ENCODE data around the gene MPP2.
A peak's percentile ranks its signal among the peaks of the same experiment; 100 is the strongest.

MPP2 gene

DNA sequence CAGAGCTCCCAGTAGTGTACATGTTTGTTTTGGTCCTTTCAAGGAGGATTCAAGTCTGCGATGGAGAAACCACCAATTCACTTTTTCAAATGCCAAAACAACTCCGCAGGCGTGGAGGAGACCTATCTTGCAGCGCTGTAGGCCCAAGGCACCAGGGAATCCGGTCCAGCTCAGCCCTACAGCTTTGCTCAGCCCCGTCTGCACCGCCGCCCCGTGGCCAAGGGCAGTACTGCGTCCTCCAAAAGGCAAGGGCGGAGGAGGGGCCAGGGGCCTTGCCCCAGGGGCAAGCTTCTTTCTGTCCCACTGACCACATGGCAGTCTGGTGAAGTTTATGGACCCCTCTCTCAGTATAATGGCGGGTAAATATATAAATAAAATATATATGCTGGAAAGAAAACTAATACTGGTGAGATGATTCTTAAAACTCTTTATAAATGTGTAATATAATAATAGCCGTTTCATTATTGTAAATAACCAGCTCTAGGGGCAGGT is 61.1 kb downstream of the MPP2 start:
- DNase-seq (ENCODE audit: low read depth): peak; percentile 35

GRCh38 chr17:43845766-43846165 is 61.6 kb downstream of the MPP2 start:
- DNase-seq (ENCODE audit: low read depth): no peak

- DNase-seq (ENCODE audit: low read depth): no peak
Measured at GRCh38 chr17:43844241-43844640, 63.1 kb downstream of the MPP2 start.

- DNase-seq (ENCODE audit: low read depth): no peak
Measured at GRCh38 chr17:43842975-43843325, 64.4 kb downstream of the MPP2 start.

DNA sequence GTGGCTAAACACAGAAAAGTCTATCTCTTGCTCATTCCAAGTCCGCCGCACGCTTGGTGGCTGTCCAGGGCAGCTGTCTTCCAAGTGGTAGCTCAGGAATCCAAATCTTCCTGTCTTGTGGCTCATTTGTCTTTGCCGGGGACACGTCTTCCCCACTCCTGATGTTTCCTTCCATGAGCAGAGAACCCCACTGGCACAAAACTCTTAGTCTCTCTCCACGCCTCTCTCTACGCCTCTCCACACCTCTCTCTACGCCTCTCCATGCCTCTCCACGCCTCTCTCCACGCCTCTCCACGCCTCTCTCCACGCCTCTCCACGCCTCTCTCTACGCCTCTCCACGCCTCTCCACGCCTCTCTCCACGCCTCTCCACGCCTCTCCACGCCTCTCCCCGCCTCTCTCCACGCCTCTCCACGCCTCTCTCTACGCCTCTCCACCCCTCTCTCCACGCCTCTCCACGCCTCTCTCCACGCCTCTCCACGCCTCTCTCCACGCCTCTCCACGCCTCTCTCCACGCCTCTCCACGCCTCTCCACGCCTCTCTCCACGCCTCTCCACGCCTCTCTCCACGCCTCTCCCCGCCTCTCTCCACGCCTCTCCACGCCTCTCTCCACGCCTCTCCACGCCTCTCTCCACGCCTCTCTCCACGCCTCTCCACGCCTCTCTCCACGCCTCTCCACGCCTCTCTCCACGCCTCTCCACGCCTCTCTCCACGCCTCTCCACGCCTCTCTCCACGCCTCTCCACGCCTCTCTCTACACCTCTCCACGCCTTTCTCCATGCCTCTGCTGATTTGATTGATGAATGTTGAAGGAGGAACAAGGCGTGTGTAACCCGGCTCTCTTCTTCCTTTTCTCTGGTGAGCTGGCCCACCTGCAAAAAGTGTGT is 65.0 kb downstream of the MPP2 start:
- DNase-seq (ENCODE audit: low read depth): peak; percentile 41

- DNase-seq (ENCODE audit: low read depth): no peak
Measured at GRCh38 chr17:43841282-43841681, 66.1 kb downstream of the MPP2 start.

DNA sequence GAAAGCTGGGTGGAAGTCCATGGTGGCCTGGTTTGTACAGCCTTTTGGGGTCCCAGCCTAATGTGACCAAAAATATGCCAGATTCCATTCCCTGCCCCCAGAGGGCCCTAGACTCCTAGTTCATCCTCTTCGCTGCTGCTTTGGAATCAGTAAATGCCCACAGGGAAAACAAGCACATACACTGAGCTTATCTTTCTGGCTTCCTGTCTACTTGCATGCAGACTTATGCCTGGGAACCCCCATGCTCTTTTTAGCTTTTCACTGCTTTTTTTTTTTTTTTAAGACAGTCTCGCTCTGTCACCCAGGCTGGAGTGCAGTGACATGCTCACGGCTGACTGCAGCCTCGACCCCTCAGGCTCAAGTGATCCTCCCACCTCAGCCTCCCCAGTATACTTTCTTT is 66.5 kb downstream of the MPP2 start:
- DNase-seq (ENCODE audit: low read depth): no peak

- DNase-seq (ENCODE audit: low read depth): no peak
Measured at GRCh38 chr17:43839670-43840108, 67.6 kb downstream of the MPP2 start.

DNA sequence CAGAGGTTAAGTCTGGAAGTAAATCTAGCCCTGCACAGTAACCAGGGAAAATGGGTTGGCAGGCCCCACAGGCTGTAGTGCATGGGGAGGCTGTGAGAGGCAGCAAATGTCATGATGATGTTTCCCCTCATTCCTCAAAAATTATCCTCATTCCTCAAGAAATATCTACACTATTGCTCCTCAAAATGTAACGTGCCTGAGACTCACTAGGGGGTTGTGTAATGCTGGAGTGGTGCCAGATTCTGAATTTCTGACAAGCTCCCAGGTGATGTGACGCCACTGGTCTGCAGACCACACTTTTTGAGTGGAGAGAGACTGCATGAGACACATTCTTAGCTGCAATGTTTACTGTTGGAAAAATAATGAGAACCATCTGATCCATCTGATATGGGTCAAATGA is 73.2 kb downstream of the MPP2 start:
- peak; percentile 67 for DNase-seq (ENCODE audit: low read depth)

DNA sequence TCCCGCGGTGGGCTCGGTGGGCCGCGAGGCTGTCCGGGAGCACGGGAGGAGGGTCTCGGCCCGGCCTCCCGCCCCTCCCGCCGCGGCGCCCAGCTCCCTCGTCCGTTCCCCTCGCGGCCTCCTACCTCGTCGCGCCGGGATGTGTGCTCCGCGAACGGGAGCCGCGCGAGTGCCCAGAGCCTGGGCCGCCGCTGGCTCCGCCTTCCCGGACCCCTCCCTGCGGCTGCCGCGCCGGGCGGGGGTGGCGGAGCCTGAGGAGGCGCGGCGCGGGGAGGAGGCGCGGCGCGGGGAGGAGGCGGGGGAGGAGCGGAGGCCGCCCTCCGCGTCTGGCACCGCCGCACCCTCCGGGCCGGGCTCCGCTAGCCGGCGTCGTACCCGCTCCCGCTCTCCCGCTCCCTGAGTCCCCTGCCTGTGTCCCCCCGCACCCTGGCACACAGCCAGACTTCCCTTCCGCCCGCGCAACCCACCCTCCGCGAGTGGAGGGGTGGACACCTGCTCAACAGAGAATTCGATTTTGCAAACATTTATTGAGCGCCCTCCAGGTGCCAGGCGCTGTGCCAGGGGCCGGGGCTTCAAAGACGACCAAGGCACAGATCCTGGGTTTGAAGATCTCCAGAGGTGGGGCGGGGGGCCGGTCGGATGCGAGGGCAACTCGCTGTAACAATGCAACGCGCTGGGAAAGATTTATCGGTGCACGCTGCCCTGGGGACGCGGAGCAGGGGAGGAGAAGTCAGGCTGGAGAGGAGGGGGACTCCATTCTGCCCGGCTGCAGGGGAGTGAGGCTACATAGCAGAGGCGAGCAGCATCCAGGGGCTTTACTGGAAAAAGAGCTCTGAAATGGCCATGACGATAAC is 74.1 kb downstream of the MPP2 start, which contains the start of gene MPP3:
MPP3 (minus strand) TSS at position 171 of the 854 bp plus-strand sequence. CDS start 1,240 bp downstream, outside the sequence.
- DNase-seq (ENCODE audit: low read depth): peak; percentile 47

- DNase-seq (ENCODE audit: low read depth): peak; percentile 32
Measured at GRCh38 chr17:43832168-43832975, 75.0 kb downstream of the MPP2 start.

DNA sequence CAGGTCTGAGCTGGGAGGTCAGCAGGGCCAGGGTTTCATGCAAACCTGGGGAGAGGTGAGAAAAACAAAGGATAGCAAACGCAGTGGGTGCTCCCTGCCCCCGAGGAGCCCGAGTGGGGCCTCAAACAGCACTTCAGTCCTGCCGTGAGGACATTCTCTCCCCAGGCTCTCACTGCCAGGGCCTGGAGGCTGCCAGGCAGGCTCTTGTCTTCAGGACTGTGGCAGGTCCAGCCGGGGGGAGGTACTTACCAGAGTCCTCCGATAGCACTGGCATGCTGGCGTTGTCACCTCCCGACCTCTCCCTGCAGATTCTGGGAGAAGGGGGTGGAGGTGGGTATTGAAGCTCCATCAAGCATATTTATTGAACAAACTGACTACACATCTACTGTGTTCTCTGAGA is 75.7 kb downstream of the MPP2 start:
- no peak for DNase-seq (ENCODE audit: low read depth)

GRCh38 chr17:43830510-43831140 is 76.7 kb downstream of the MPP2 start:
- DNase-seq (ENCODE audit: low read depth): no peak

DNA sequence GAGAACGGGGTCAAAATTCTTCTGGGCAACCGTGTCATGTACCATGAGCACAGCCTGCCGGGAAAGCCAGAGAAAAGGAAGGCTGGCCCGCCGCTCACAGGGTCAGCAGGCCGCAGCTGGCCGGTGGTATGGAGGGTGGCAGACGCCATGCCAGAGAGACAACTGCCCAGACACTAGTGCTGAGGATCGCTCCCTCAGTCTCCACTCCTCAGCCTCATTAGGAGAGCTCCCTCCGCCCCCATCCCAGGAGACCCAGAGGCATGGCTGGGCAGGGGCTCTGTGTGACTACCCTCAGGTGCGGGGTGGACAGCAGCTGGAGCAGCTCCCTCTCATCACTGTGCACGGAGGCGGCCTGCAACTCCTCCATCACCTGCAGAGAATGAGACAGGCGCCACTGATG is 77.6 kb downstream of the MPP2 start:
- no peak for DNase-seq (ENCODE audit: low read depth)

DNA sequence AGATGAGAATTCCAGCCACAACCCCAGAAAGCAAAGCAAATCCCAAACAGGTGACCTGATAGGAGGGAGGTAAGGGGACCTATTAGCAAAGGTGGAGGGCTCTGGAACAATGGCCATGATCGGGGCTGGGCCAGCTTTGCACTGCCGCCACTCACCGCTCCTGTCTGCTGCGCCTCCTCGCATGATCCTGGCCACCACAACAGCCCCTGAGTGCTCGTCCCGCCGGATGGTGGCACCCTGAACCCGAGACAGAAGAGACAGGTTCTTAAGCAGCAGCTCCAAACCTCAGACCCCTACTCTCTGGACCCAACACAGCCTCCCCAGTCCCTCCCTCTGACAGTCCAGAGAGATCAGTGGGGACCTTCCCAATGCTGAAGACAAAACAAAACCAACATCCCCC is 79.7 kb downstream of the MPP2 start:
- DNase-seq (ENCODE audit: low read depth): no peak

- no peak for DNase-seq (ENCODE audit: low read depth)
Measured at GRCh38 chr17:43826206-43826605, 81.1 kb downstream of the MPP2 start.

- no peak for DNase-seq (ENCODE audit: low read depth)
Measured at GRCh38 chr17:43825567-43825966, 81.8 kb downstream of the MPP2 start.
